GM15510 (cell line): Measurements from ENCODE around the gene EHD1.

Experiments used
- POLR2A ChIP-seq: IDR thresholded peaks from 3 replicates; pipeline ENCODE4 v1.6.1; 2011; ENCODE audit warnings: borderline replicate concordance; ENCODE audit not compliant: insufficient read length; ENCODE audit errors: extremely low read depth

Gene EHD1

GRCh38 chr11:64898076-64898445, 19.6 kb upstream of the EHD1 start:
- TF ChIP-seq POLR2A = no peak

GRCh38 chr11:64897381-64898075, 19.1 kb upstream of the EHD1 start:
- no peak for TF ChIP-seq POLR2A

GRCh38 chr11:64896448-64897022, 18.1 kb upstream of the EHD1 start:
- no peak for TF ChIP-seq POLR2A

- no peak for TF ChIP-seq POLR2A
These were observed 16.5 kb upstream of the EHD1 start for GRCh38 chr11:64894812-64895452.

- no peak for TF ChIP-seq POLR2A
These were observed 15.8 kb upstream of the EHD1 start for GRCh38 chr11:64894070-64894811.

- TF ChIP-seq POLR2A = no peak
These were observed 15.0 kb upstream of the EHD1 start for GRCh38 chr11:64893194-64894069.

- no peak for TF ChIP-seq POLR2A
These were observed 14.4 kb upstream of the EHD1 start for GRCh38 chr11:64892838-64893193.

GRCh38 chr11:64892411-64892831, 14.0 kb upstream of the EHD1 start:
- no peak for TF ChIP-seq POLR2A

- TF ChIP-seq POLR2A = no peak
These were observed 13.5 kb upstream of the EHD1 start for GRCh38 chr11:64891880-64892279.

- TF ChIP-seq POLR2A = no peak
These were observed 12.9 kb upstream of the EHD1 start for GRCh38 chr11:64891215-64891848.

GRCh38 chr11:64890522-64890939, 12.1 kb upstream of the EHD1 start:
- TF ChIP-seq POLR2A = no peak

GRCh38 chr11:64888729-64889511, 10.5 kb upstream of the EHD1 start:
- TF ChIP-seq POLR2A = no peak

GRCh38 chr11:64888406-64888728, 9.9 kb upstream of the EHD1 start:
- no peak for TF ChIP-seq POLR2A
